ENCODE results near the gene TRIM65.
"Not testable (repeated sequence)": the region's sequence is repeated elsewhere in the genome, so short reads cannot be mapped to it uniquely, and the experiment has no call there.

The TRIM65 gene

GRCh38 chr17:75894049-75894733 is 2.6 kb downstream of the TRIM65 start:
- no peak for DNase-seq

- DNase-seq, result no peak
Measured at GRCh38 chr17:75893305-75894048, 3.3 kb downstream of the TRIM65 start.

- DNase-seq, result no peak
Measured at GRCh38 chr17:75892556-75893224, 4.1 kb downstream of the TRIM65 start.

- DNase-seq, result no peak
Measured at GRCh38 chr17:75891605-75892555, 4.9 kb downstream of the TRIM65 start.

GRCh38 chr17:75891022-75891604 is 5.6 kb downstream of the TRIM65 start:
- DNase-seq, result no peak

- no peak for DNase-seq
Measured at GRCh38 chr17:75889454-75889853, 7.3 kb downstream of the TRIM65 start.

- DNase-seq, result no peak
Measured at GRCh38 chr17:75888484-75888883, 8.3 kb downstream of the TRIM65 start.

- DNase-seq, result not testable (repeated sequence)
Measured at GRCh38 chr17:75885860-75886259, 10.9 kb downstream of the TRIM65 start.

- DNase-seq, result no peak
Measured at GRCh38 chr17:75885431-75885830, 11.3 kb downstream of the TRIM65 start.

GRCh38 chr17:75881678-75882454 is 14.9 kb downstream of the TRIM65 start:
- no peak for DNase-seq

- DNase-seq, result no peak
Measured at GRCh38 chr17:75880266-75880665, 16.5 kb downstream of the TRIM65 start.

- DNase-seq, result peak; percentile 86
Measured at GRCh38 chr17:75878174-75878998, 18.4 kb downstream of the TRIM65 start, which contains the start of gene TRIM47. TRIM47 (minus strand) TSS chr17:75878581; CDS start chr17:75878548, 33 bp downstream.

- DNase-seq, result peak; percentile 77
Measured at GRCh38 chr17:75877752-75878173, 19.0 kb downstream of the TRIM65 start.

- peak; percentile 99 for DNase-seq
Measured at GRCh38 chr17:75876938-75877751, 19.6 kb downstream of the TRIM65 start.

- no peak for DNase-seq
Measured at GRCh38 chr17:75876190-75876937, 20.4 kb downstream of the TRIM65 start.

- DNase-seq, result no peak
Measured at GRCh38 chr17:75875940-75876189, 20.9 kb downstream of the TRIM65 start.

- no peak for DNase-seq
Measured at GRCh38 chr17:75875182-75875939, 21.4 kb downstream of the TRIM65 start.

Measured in right forelimb (tissue), 1 donor.